Trophoblast cell (in vitro differentiated cells and primary cell): ENCODE results near the gene SLX4IP.

Source experiments
- DNase-seq, 2 donors: peaks; one replicate each; pipeline ENCODE4 v3.0.0-alpha.2; 2016
- H2AFZ ChIP-seq: 2 replicates; pipeline ENCODE4 v1.6.1; 2013; ENCODE audit warnings: low read length, moderate library complexity, mild to moderate bottlenecking; ENCODE audit not compliant: insufficient read depth, poor library complexity
- H2AK5ac ChIP-seq: 2 replicates; pipeline ENCODE4 v1.6.1; 2013; ENCODE audit warnings: mild to moderate bottlenecking, low read length
- H2BK120ac ChIP-seq: 2 replicates; pipeline ENCODE4 v1.6.1; 2013; ENCODE audit warnings: low read length, mild to moderate bottlenecking, moderate library complexity; ENCODE audit not compliant: insufficient read depth, poor library complexity
- H2BK12ac ChIP-seq: 2 replicates; pipeline ENCODE4 v1.6.1; 2013; ENCODE audit warnings: mild to moderate bottlenecking, low read length, moderate library complexity
- H2BK5ac ChIP-seq: 2 replicates; pipeline ENCODE4 v1.6.1; 2013; ENCODE audit warnings: low read length, low read depth, moderate library complexity, mild to moderate bottlenecking; ENCODE audit not compliant: poor library complexity
- H3K14ac ChIP-seq: 2 replicates; pipeline ENCODE4 v1.6.1; 2013; ENCODE audit warnings: mild to moderate bottlenecking, low read length
- H3K18ac ChIP-seq: 2 replicates; pipeline ENCODE4 v1.6.1; 2013; ENCODE audit warnings: mild to moderate bottlenecking, low read length
- H3K23ac ChIP-seq: 2 replicates; pipeline ENCODE4 v1.6.1; 2013; ENCODE audit warnings: low read length
- H3K27ac ChIP-seq: 2 replicates; pipeline ENCODE4 v1.5.1; 2013; ENCODE audit warnings: low read depth, mild to moderate bottlenecking, inconsistent platforms, low read length, moderate library complexity
- H3K27me3 ChIP-seq: 2 replicates; pipeline ENCODE4 v1.6.1; 2013; ENCODE audit warnings: inconsistent platforms, mild to moderate bottlenecking, low read length, moderate library complexity; ENCODE audit not compliant: insufficient read depth
- H3K36me3 ChIP-seq, 2 experiments: 1 replicate in 1 of 2; 2 replicates in 1 of 2; pipeline ENCODE4 v1.6.1; 2013; ENCODE audit warnings: low read length in 2 of 2, mild to moderate bottlenecking in 2 of 2, moderate library complexity in 1 of 2; ENCODE audit not compliant: insufficient read depth in 2 of 2, control insufficient read depth in 1 of 2
- H3K4ac ChIP-seq: 2 replicates; pipeline ENCODE4 v1.6.1; 2013; ENCODE audit warnings: low read depth, mild to moderate bottlenecking, low read length, moderate library complexity
- H3K4me1 ChIP-seq, 2 experiments: 1 replicate in 1 of 2; 2 replicates in 1 of 2; pipeline ENCODE4 v1.6.1; 2013; ENCODE audit warnings: low read length in 2 of 2, mild to moderate bottlenecking in 2 of 2, moderate library complexity in 1 of 2; ENCODE audit not compliant: insufficient read depth in 2 of 2, control insufficient read depth in 1 of 2
- H3K4me2 ChIP-seq: 2 replicates; pipeline ENCODE4 v1.6.1; 2013; ENCODE audit warnings: inconsistent platforms, mild to moderate bottlenecking, low read length, moderate library complexity
- H3K4me3 ChIP-seq: 2 replicates; pipeline ENCODE4 v1.5.1; 2013; ENCODE audit warnings: mild to moderate bottlenecking, low read depth, low read length, inconsistent platforms
- H3K79me1 ChIP-seq: one replicate; pipeline ENCODE4 v1.6.1; 2013; ENCODE audit warnings: low read length
- H3K79me2 ChIP-seq: 2 replicates; pipeline ENCODE4 v1.6.1; 2013; ENCODE audit warnings: low read length, mild to moderate bottlenecking; ENCODE audit not compliant: control insufficient read depth, insufficient read depth, poor library complexity
- H3K9ac ChIP-seq: 2 replicates; pipeline ENCODE4 v1.6.1; 2013; ENCODE audit warnings: mild to moderate bottlenecking, low read length
- H3K9me3 ChIP-seq: 2 replicates; pipeline ENCODE4 v1.6.1; 2013; ENCODE audit warnings: low read depth, mild to moderate bottlenecking, control low read depth, inconsistent platforms, low read length; ENCODE audit not compliant: insufficient read depth
- H4K12ac ChIP-seq: 2 replicates; pipeline ENCODE4 v1.6.1; 2013; ENCODE audit warnings: low read depth, mild to moderate bottlenecking, low read length, moderate library complexity
- H4K8ac ChIP-seq: 2 replicates; pipeline ENCODE4 v1.6.1; 2013; ENCODE audit warnings: low read depth, mild to moderate bottlenecking, low read length, moderate library complexity
- H4K91ac ChIP-seq: one replicate; pipeline ENCODE4 v1.6.1; 2013; ENCODE audit warnings: low read depth, mild to moderate bottlenecking, low read length, moderate library complexity
- WGBS: extraction: QIAGEN DNeasy Blood & Tissue Kit; methylation state at CpG from one replicate; pipeline ENCODE4 v1.1.7; 2013; ENCODE audit warnings: missing lambda C conversion rate; ENCODE audit not compliant: insufficient read length, insufficient coverage; ENCODE audit errors: extremely low coverage; 5-methylcytosine and 5-hydroxymethylcytosine counted together

Gene SLX4IP

GRCh38 chr20:10449270-10449669 is 14.2 kb downstream of the SLX4IP start:
- no peak overlapping the region for H2BK120ac ChIP-seq
- peak overlapping the region; percentile 56 for H3K14ac ChIP-seq
- no peak overlapping the region for H2AFZ ChIP-seq
- H2AK5ac ChIP-seq = no peak overlapping the region
- H4K91ac ChIP-seq = no peak overlapping the region
- H3K27ac ChIP-seq = no peak overlapping the region
- no peaks in the 10 kb centered on the region for H3K4me1 ChIP-seq
- peak overlapping the region; percentile 82 for H3K18ac ChIP-seq
- H3K36me3 ChIP-seq = no peaks in the 10 kb centered on the region
- no peak overlapping the region for H3K4me2 ChIP-seq
- H3K27me3 ChIP-seq = no peaks in the 10 kb centered on the region
- H4K12ac ChIP-seq = no peak overlapping the region
- peak overlapping the region; percentile 38 for H3K23ac ChIP-seq
- no peak overlapping the region for H2BK5ac ChIP-seq
- H3K4me3 ChIP-seq = no peak overlapping the region
- H2BK12ac ChIP-seq = no peak overlapping the region
- H3K4ac ChIP-seq = no peak overlapping the region
- no peaks in the 10 kb centered on the region for H3K79me1 ChIP-seq
- no peak for DNase-seq
- no peaks in the 10 kb centered on the region for H3K79me2 ChIP-seq
- no peaks in the 10 kb centered on the region for H3K9me3 ChIP-seq
- H3K9ac ChIP-seq = no peak overlapping the region
- H4K8ac ChIP-seq = no peak overlapping the region
- no CpG with 5 or more reads among the region's 2 CpGs for WGBS

- Histone ChIP-seq H2BK12ac (no peak overlapping the region), H3K79me2 (no peaks in the 10 kb centered on the region), H3K4me2 (no peak overlapping the region), H4K12ac (no peak overlapping the region), H3K9me3 (no peaks in the 10 kb centered on the region), H3K4me3 (no peak overlapping the region), H3K79me1 (no peaks in the 10 kb centered on the region), H3K27me3 (no peaks in the 10 kb centered on the region), H3K4me1 (no peaks in the 10 kb centered on the region), H2AFZ (no peak overlapping the region), H3K14ac (no peak overlapping the region), H3K4ac (no peak overlapping the region), H2BK5ac (no peak overlapping the region), H3K27ac (no peak overlapping the region), H4K8ac (no peak overlapping the region), H2AK5ac (no peak overlapping the region), H3K23ac (no peak overlapping the region), H3K18ac (no peak overlapping the region), H3K9ac (no peak overlapping the region), H2BK120ac (no peak overlapping the region), H3K36me3 (no peaks in the 10 kb centered on the region), H4K91ac (no peak overlapping the region)
- no peak for DNase-seq
- whole genome bisulfite sequencing = no CpG with 5 or more reads among the region's 5 CpGs
Observed at GRCh38 chr20:10453241-10453640, 18.1 kb downstream of the SLX4IP start.

- Histone ChIP-seq H4K8ac (no peak overlapping the region), H3K4me3 (no peak overlapping the region), H4K12ac (no peak overlapping the region), H2BK120ac (no peak overlapping the region), H3K9ac (no peak overlapping the region), H3K79me1 (no peaks in the 10 kb centered on the region), H2BK12ac (no peak overlapping the region), H3K27ac (no peak overlapping the region), H4K91ac (no peak overlapping the region), H3K27me3 (no peaks in the 10 kb centered on the region), H3K4me1 (no peaks in the 10 kb centered on the region), H2BK5ac (no peak overlapping the region), H3K36me3 (no peaks in the 10 kb centered on the region), H2AK5ac (no peak overlapping the region), H3K14ac (no peak overlapping the region), H2AFZ (no peak overlapping the region), H3K79me2 (no peaks in the 10 kb centered on the region), H3K23ac (no peak overlapping the region), H3K4ac (no peak overlapping the region), H3K18ac (no peak overlapping the region), H3K9me3 (no peaks in the 10 kb centered on the region), H3K4me2 (no peak overlapping the region)
- DNase-seq = no peak
Observed at GRCh38 chr20:10454151-10454750, 19.1 kb downstream of the SLX4IP start.

GRCh38 chr20:10461495-10461894 is 26.4 kb downstream of the SLX4IP start:
- no peak for DNase-seq
- no peaks in the 10 kb centered on the region for H3K27me3 ChIP-seq
- peaks cover 6 to 9% of the 10 kb centered on the region in 2 experiments for H3K4me1 ChIP-seq
- H4K8ac ChIP-seq = no peak overlapping the region
- no peak overlapping the region for H3K9ac ChIP-seq
- H3K36me3 ChIP-seq = peaks cover 0 to 1% of the 10 kb centered on the region in 2 experiments
- H3K23ac ChIP-seq = no peak overlapping the region
- WGBS = no CpG with 5 or more reads among the region's 2 CpGs
- H2BK120ac ChIP-seq = no peak overlapping the region
- H3K27ac ChIP-seq = no peak overlapping the region
- no peak overlapping the region for H4K91ac ChIP-seq
- H3K14ac ChIP-seq = no peak overlapping the region
- no peak overlapping the region for H3K4ac ChIP-seq
- H4K12ac ChIP-seq = no peak overlapping the region
- H3K79me2 ChIP-seq = no peaks in the 10 kb centered on the region
- no peak overlapping the region for H3K4me3 ChIP-seq
- H2AK5ac ChIP-seq = no peak overlapping the region
- no peak overlapping the region for H2BK12ac ChIP-seq
- H3K18ac ChIP-seq = no peak overlapping the region
- no peaks in the 10 kb centered on the region for H3K9me3 ChIP-seq
- no peak overlapping the region for H3K4me2 ChIP-seq
- H2BK5ac ChIP-seq = no peak overlapping the region
- peaks cover 6% of the 10 kb centered on the region for H3K79me1 ChIP-seq
- H2AFZ ChIP-seq = no peak overlapping the region
